ENCODE measurements around the gene NAT8L. TPM values are rescaled to one million over a fixed set of nuclear protein-coding genes. Genes with fewer than 3 reads are reported as not detected.

The NAT8L gene
- total RNA-seq, 1 donor: 0.09 TPM

DNA sequence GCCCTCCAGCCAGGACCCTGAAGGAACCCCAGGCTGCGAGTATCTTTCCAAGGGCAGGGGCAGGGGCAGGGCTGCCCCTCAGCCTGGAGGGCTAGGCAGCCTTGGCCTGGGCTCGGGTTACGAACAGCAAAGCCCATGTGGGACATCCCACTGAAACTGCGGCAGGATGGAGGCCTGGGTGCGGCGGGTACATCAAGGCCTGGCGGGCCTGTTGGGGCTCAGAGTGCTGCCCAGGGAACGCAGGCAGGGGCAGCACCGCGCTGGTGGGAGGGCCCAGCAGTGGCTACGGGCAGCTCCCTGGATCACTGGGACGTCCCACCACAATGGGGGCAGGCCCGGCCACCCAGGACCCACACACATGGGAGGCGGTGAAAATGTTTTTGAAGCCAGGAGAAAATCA, 10.9 kb downstream of the NAT8L start:
- DNase-seq (ENCODE audit: low read depth): no peak
- TF ChIP-seq, protein P1, sequence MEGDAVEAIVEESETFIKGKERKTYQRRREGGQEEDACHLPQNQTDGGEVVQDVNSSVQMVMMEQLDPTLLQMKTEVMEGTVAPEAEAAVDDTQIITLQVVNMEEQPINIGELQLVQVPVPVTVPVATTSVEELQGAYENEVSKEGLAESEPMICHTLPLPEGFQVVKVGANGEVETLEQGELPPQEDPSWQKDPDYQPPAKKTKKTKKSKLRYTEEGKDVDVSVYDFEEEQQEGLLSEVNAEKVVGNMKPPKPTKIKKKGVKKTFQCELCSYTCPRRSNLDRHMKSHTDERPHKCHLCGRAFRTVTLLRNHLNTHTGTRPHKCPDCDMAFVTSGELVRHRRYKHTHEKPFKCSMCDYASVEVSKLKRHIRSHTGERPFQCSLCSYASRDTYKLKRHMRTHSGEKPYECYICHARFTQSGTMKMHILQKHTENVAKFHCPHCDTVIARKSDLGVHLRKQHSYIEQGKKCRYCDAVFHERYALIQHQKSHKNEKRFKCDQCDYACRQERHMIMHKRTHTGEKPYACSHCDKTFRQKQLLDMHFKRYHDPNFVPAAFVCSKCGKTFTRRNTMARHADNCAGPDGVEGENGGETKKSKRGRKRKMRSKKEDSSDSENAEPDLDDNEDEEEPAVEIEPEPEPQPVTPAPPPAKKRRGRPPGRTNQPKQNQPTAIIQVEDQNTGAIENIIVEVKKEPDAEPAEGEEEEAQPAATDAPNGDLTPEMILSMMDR (IDR thresholded peaks at IDR 0.05; ENCODE audit: insufficient read depth, low read length): no peak
- H3K4me3 ChIP-seq (ENCODE audit: low read depth, low read length): no peak overlapping the region

DNA sequence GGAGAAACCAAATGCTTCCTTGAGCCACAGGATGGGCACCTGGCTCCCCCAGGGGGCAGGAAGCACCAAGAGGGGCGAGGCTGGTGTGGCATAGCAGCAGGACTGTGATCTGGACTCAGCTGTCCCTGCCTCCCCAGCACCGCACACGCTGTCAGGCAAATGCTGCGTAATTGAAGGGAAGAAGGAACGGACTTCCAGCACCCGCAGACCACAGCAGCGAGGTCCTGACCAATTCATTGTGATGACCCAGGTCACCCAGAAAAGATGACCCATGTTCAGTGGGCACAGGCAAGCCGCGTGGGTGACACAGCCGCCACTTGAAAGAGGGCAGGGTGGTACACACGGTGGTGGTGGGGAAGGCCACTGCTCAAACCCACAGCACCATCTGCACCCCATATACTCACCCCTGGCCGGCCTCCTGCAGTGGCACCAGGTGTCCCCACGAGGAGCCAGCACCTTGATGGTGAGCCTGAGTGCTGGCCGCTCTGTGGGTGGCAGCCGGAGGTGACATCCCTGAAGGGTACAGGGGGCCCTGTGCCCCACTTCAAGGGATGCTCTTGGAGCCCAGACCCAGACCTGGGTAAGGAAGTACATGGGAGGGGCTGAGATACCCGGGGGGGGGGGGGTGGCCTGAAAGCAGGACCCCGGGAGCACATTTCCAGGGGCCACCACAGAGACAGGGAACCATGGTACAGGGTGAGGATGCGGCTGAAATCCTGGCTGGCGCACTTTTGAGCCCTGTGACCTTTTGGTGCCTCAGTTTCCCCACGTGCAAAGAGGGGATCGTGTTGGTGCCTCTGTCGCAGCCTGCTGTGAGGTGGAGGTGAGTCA, 11.5 kb downstream of the NAT8L start:
- TF ChIP-seq, protein P1 (IDR thresholded peaks at IDR 0.05; ENCODE audit: insufficient read depth, low read length): no peak
- no peak for DNase-seq (ENCODE audit: low read depth)
- no peak overlapping the region for H3K4me3 ChIP-seq (ENCODE audit: low read depth, low read length)

DNA sequence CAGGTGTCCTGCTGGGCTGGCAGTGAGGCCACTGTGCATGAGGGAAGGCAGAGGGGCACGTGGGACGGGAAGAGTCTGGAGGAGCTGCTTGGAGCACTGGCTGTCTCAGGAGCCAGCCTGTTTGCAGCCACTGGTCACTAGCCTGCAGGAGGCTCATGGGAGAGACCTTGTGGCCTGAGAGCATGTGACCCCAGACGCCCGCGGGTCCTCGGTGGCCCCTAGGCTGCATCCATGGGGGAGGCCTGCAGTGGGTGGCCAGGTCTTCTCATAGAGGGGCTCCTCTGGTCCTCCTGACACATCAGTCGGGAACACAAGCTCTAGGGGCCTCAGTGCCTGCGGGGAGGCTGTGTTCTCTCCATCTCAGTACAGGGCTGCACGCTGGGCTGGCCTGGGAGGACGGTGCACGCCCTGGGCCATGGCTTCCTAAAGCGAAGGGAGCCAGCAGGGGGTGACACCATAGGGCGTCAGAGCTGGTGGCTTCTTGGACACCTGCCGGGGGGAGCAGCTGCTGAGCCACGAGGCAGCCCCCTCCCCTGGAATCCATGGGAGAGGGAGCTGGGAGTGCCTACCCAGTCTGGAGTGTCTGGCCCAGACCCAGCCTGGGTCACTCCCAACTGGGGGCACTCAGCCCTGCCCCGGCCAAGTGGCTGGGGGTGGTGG, 12.3 kb downstream of the NAT8L start:
- TF ChIP-seq, protein P1 (IDR thresholded peaks at IDR 0.05; ENCODE audit: insufficient read depth, low read length): no peak
- no peak overlapping the region for H3K4me3 ChIP-seq (ENCODE audit: low read depth, low read length)
- DNase-seq (ENCODE audit: low read depth): no peak

DNA sequence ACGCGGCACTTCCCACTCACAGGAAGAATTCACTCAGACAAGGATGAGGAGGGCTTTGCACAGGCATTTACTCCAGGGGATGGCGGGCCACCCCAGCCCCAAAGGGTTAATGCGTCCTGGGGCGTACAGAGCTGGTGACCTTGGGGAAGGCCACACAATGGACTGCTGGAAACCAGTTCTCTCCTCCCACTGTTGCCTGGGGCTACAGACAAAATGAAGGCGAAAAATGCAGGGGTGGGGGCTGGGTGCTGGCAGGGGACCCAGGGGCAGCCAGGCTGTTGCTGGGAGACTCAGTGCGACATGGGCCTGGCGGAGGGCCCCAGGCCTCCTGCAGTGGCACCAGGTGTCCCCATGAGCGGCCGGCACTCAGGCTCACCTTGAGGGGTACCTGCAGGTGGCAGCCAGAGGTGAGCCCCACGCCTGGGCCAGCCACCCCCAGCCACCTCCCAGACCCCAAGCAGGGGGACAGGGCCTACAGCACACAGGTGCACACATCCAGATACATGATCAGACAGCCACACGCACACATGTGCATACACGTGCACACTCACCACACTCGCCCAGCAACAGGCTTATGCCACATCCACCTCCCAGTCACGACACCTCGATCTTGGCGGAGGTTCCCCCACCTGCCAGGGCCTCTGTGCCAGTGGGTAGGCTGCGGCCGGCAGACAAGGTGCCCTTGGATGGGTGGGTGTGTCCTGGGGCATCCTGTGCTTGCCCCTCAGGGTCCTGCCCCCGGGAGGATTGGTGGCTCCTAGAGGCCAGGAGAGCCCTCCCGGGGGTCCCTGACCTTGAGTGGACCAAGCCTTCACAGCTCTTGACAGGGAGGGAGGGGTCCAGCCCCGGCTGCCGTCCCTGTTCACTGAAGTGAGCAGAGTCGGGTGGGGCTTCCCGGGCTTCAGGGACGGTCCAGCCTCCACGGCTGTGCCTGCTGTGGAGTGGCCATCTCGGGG, 13.1 kb downstream of the NAT8L start:
- H3K4me3 ChIP-seq (ENCODE audit: low read depth, low read length): no peak overlapping the region
- TF ChIP-seq, protein P1 (IDR thresholded peaks at IDR 0.05; ENCODE audit: insufficient read depth, low read length): no peak
- DNase-seq (ENCODE audit: low read depth): no peak

DNA sequence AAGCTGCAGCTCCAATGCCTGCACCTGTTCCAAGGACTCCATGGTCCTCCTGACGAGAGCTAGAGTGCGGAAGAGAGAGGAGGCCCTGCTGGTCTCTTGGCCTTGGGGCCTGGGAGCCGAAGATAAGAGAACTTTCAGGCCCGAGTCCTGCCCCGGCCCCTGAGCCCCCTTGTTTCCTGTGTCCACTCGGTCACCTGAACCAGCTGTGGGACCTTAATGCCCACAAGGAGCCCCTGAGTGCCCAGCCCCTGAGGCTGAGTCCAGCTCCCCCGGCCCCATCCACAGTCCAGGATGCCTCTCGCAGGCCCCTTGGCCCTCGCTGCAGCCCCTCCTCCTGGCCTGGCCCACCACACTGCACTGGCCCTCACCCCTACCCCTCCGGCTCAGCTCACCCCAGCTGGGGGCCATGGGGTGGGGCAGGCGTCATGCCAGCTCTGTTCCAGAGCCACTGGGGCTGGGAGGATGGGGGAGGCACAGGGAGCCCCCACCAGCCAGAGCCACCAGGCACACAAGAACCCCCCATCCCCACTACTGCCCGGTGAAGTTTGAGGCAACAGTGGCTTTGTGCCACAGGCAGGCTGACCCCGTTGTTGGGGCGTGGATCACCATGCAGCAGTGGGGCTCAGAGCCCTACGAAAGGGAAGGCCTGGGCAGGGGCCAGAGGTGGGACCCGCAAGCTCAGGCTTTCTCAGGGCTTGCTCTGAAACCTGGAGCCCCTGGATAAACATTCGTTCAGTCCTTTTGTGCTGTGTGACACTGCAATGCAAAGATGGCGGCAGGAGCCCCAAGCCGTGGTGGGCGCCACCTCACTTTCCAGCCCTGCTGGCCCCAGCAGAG, 14.1 kb downstream of the NAT8L start:
- no peak overlapping the region for H3K4me3 ChIP-seq (ENCODE audit: low read depth, low read length)
- DNase-seq (ENCODE audit: low read depth): no peak
- TF ChIP-seq, protein P1 (IDR thresholded peaks at IDR 0.05; ENCODE audit: insufficient read depth, low read length): no peak

Data from fibroblast of the aortic adventitia (primary cell).